CD8-positive, alpha-beta memory T cell (primary cell): Measurements from ENCODE around the gene ZBTB22. TPM values are rescaled to one million over a fixed set of nuclear protein-coding genes. Genes with fewer than 3 reads are reported as not detected.
"Not testable (repeated sequence)": the region's sequence is repeated elsewhere in the genome, so short reads cannot be mapped to it uniquely, and the experiment has no call there.

Source experiments
- CTCF ChIA-PET: fragments of 350-600 bp; sonication (Branson Sonifier 250); formaldehyde crosslinking; loops from one replicate; lab custom pipeline; 2021; ENCODE audit warnings: antibody characterized with exemption; lab: Charles Lee
- POLR2A ChIA-PET: fragments of 350-600 bp; sonication (Branson Sonifier 250); formaldehyde crosslinking; loops from one replicate; lab custom pipeline; 2021; ENCODE audit warnings: antibody characterized with exemption; lab: Charles Lee
- DNase-seq, 5 donors: peaks; one replicate each; pipeline versions ENCODE4 v3.0.0 to v3.0.0-alpha.2; 2020 to 2022; ENCODE audit warnings: mixed read lengths in 1 of 5
- H3K27ac ChIP-seq: one replicate; pipeline ENCODE4 v1.7.0; 2013; ENCODE audit warnings: low read depth, mild to moderate bottlenecking, low read length, moderate library complexity
- H3K27me3 ChIP-seq: 2 replicates; pipeline ENCODE4 v1.7.0; 2013; ENCODE audit warnings: low read length, mild to moderate bottlenecking; ENCODE audit not compliant: insufficient read depth, poor library complexity, severe bottlenecking
- H3K36me3 ChIP-seq: 2 replicates; pipeline ENCODE4 v1.7.0; 2013; ENCODE audit warnings: mild to moderate bottlenecking, low read length, moderate library complexity; ENCODE audit not compliant: insufficient read depth
- H3K4me1 ChIP-seq: 2 replicates; pipeline ENCODE4 v1.7.0; 2013; ENCODE audit warnings: mild to moderate bottlenecking, low read length, moderate library complexity; ENCODE audit not compliant: insufficient read depth
- H3K4me3 ChIP-seq: 2 replicates; pipeline ENCODE4 v1.7.0; 2013; ENCODE audit warnings: mild to moderate bottlenecking, low read length
- H3K9me3 ChIP-seq: 2 replicates; pipeline ENCODE4 v1.7.0; 2013; ENCODE audit warnings: mild to moderate bottlenecking, low read length
- H3K27ac Mint-ChIP-seq, 8 donors: one replicate each; pipeline ENCODE4 v1.8.0; 2020 to 2021; ENCODE audit warnings: mixed read lengths in 8 of 8, mild to moderate bottlenecking in 6 of 8, inconsistent platforms in 3 of 8, moderate library complexity in 3 of 8
- H3K27me3 Mint-ChIP-seq, 2 donors: one replicate each; pipeline ENCODE4 v1.8.0; 2020 to 2021; ENCODE audit warnings: mixed read lengths in 2 of 2, mild to moderate bottlenecking in 1 of 2, moderate library complexity in 1 of 2
- H3K36me3 Mint-ChIP-seq, 3 donors: one replicate each; pipeline ENCODE4 v1.8.0; 2020 to 2021; ENCODE audit warnings: mixed read lengths in 3 of 3, inconsistent platforms in 1 of 3, mild to moderate bottlenecking in 1 of 3
- H3K4me1 Mint-ChIP-seq, 3 donors: one replicate each; pipeline ENCODE4 v1.8.0; 2020 to 2021; ENCODE audit warnings: mixed read lengths in 3 of 3, inconsistent platforms in 1 of 3, mild to moderate bottlenecking in 1 of 3
- H3K4me3 Mint-ChIP-seq, 7 donors: one replicate each; pipeline ENCODE4 v1.8.0; 2020 to 2021; ENCODE audit warnings: mixed read lengths in 7 of 7, mild to moderate bottlenecking in 6 of 7, moderate library complexity in 4 of 7, inconsistent platforms in 2 of 7
- H3K9me3 Mint-ChIP-seq, 5 donors: one replicate each; pipeline ENCODE4 v1.8.0; 2020 to 2022; ENCODE audit warnings: mixed read lengths in 5 of 5, mild to moderate bottlenecking in 3 of 5, moderate library complexity in 2 of 5, inconsistent platforms in 1 of 5
- polyA plus RNA-seq: library from polyadenylated mRNA; unstranded; fragments of 300-500 nt; fragmentation: Illumina TruSeq; gene quantifications from one replicate; pipeline ENCODE4 v1.2.3, GENCODE V29; 2021
- total RNA-seq, 2 experiments: library from RNA; stranded (reverse); gene quantifications; one replicate each; pipeline ENCODE4 v1.2.3, GENCODE V29; 2021

The ZBTB22 gene
- total RNA-seq (1 to 10 TPM; 6.9 to 7.8 TPM), polyA plus RNA-seq (12.7 TPM)

GRCh38 chr6:33317669-33318425 is at the start of gene ZBTB22:
TSS of gene ZBTB22 (minus strand) at chr6:33317744. CDS start at chr6:33316916, 828 bp downstream.
- Mint-ChIP-seq H3K4me3 (peak within 1 kb of the TSS; percentile 94 to 100 (median 100)), H3K36me3 (peaks cover 13 to 66% (median 15%) of the 10 kb centered on the region in 3 donors), H3K27ac (peak within 1 kb of the TSS; percentile 95 to 99 (median 98)), H3K4me1 (peaks cover 71 to 84% (median 71%) of the 10 kb centered on the region in 3 donors), H3K9me3 (no peaks in the 10 kb centered on the region), H3K27me3 (peaks cover 0 to 3% of the 10 kb centered on the region in 2 donors)
- Histone ChIP-seq H3K36me3 (peaks cover 38% of the 10 kb centered on the region), H3K9me3 (no peaks in the 10 kb centered on the region), H3K27ac (peak within 1 kb of the TSS; percentile 72), H3K4me3 (peak within 1 kb of the TSS; percentile 100), H3K4me1 (peaks cover 66% of the 10 kb centered on the region), H3K27me3 (no peaks in the 10 kb centered on the region)
- ChIA-PET POLR2A (interaction anchor here (0.6 to 2.9 kb wide), 18 partner anchors 18 to 1825 kb away, joined by 3 to 75 read pairs (median 4); partner anchors contain the start of genes B3GALT4, CUTA, ITPR3 and PFDN6), CTCF (interaction anchor here (0.8 to 4.4 kb wide), 12 partner anchors 9 to 111 kb away, joined by 3 to 52 read pairs (median 4); partner anchors contain the start of genes RGL2, RPS18 and VPS52)
- DNase-seq: peak; percentile 94 to 97 (median 96)

- Mint-ChIP-seq H3K4me3 (no peak overlapping the region), H3K4me1 (no peaks in the 10 kb centered on the region), H3K27me3 (peaks cover 0 to 1% of the 10 kb centered on the region in 2 donors), H3K36me3 (no peaks in the 10 kb centered on the region), H3K27ac (peak overlapping the region in 1 of 8 donors; percentile 4), H3K9me3 (no peaks in the 10 kb centered on the region)
- POLR2A ChIA-PET: interaction anchor here (0.7 kb wide), 1 partner anchor 14 kb away, joined by 11 read pairs; no protein-coding TSS in a partner anchor
- H3K27me3 ChIP-seq: no peaks in the 10 kb centered on the region
- no peak overlapping the region for H3K4me3 ChIP-seq
- no peaks in the 10 kb centered on the region for H3K4me1 ChIP-seq
- no peak for DNase-seq
- no peaks in the 10 kb centered on the region for H3K36me3 ChIP-seq
- CTCF ChIA-PET: no interaction called here
- H3K9me3 ChIP-seq: no peaks in the 10 kb centered on the region
- H3K27ac ChIP-seq: no peak overlapping the region
Measured at GRCh38 chr6:33367009-33367714, 49.6 kb upstream of the ZBTB22 start.

- H3K4me3 ChIP-seq, H3K4me1 Mint-ChIP-seq, H3K9me3 Mint-ChIP-seq, H3K9me3 ChIP-seq, H3K27ac Mint-ChIP-seq, DNase-seq, CTCF ChIA-PET, H3K4me3 Mint-ChIP-seq, H3K4me1 ChIP-seq, H3K36me3 ChIP-seq, H3K36me3 Mint-ChIP-seq, H3K27me3 ChIP-seq, H3K27me3 Mint-ChIP-seq, POLR2A ChIA-PET: not testable (repeated sequence)
- peak overlapping the region; percentile 54 for H3K27ac ChIP-seq
Measured at GRCh38 chr6:33365206-33365971, 47.8 kb upstream of the ZBTB22 start.

- H3K9me3 Mint-ChIP-seq, H3K9me3 ChIP-seq, POLR2A ChIA-PET, H3K27me3 Mint-ChIP-seq, H3K4me3 ChIP-seq, H3K4me1 Mint-ChIP-seq, H3K27me3 ChIP-seq, H3K4me1 ChIP-seq, H3K36me3 ChIP-seq, H3K36me3 Mint-ChIP-seq, H3K27ac Mint-ChIP-seq, H3K4me3 Mint-ChIP-seq, DNase-seq: not testable (repeated sequence)
- CTCF ChIA-PET: interaction anchor here (1.0 kb wide), 2 partner anchors 10 to 53 kb away, joined by 3 read pairs; no protein-coding TSS in a partner anchor
- peak overlapping the region; percentile 54 for H3K27ac ChIP-seq
Measured at GRCh38 chr6:33364475-33365205, 47.1 kb upstream of the ZBTB22 start.

GRCh38 chr6:33363486-33363885 is 45.9 kb upstream of the ZBTB22 start:
- H3K27me3 Mint-ChIP-seq, H3K36me3 ChIP-seq, POLR2A ChIA-PET, H3K27ac ChIP-seq, H3K4me3 Mint-ChIP-seq, H3K9me3 ChIP-seq, H3K4me1 ChIP-seq, DNase-seq, H3K27me3 ChIP-seq, H3K9me3 Mint-ChIP-seq, H3K4me3 ChIP-seq, H3K27ac Mint-ChIP-seq, H3K4me1 Mint-ChIP-seq, H3K36me3 Mint-ChIP-seq: not testable (repeated sequence)
- CTCF ChIA-PET: interaction anchor here (1.0 kb wide), 1 partner anchor 11 kb away, joined by 3 read pairs; no protein-coding TSS in a partner anchor

- H3K9me3 ChIP-seq: no peaks in the 10 kb centered on the region
- H3K27ac Mint-ChIP-seq: no peak overlapping the region
- no peak overlapping the region for H3K4me3 Mint-ChIP-seq
- no peaks in the 10 kb centered on the region for H3K4me1 Mint-ChIP-seq
- ChIA-PET POLR2A (no interaction called here), CTCF (interaction anchor here (1.0 kb wide), 1 partner anchor 60 kb away, joined by 3 read pairs; no protein-coding TSS in a partner anchor)
- H3K27me3 ChIP-seq: no peaks in the 10 kb centered on the region
- H3K27ac ChIP-seq: no peak overlapping the region
- no peaks in the 10 kb centered on the region for H3K36me3 ChIP-seq
- H3K36me3 Mint-ChIP-seq: no peaks in the 10 kb centered on the region
- no peaks in the 10 kb centered on the region for H3K4me1 ChIP-seq
- H3K9me3 Mint-ChIP-seq: no peaks in the 10 kb centered on the region
- H3K4me3 ChIP-seq: no peak overlapping the region
- DNase-seq: no peak
- no peaks in the 10 kb centered on the region for H3K27me3 Mint-ChIP-seq
Measured at GRCh38 chr6:33359331-33359730, 41.8 kb upstream of the ZBTB22 start.

- H3K4me3 Mint-ChIP-seq, H3K9me3 Mint-ChIP-seq, H3K27me3 Mint-ChIP-seq, H3K9me3 ChIP-seq, H3K27me3 ChIP-seq, H3K4me1 ChIP-seq, H3K36me3 Mint-ChIP-seq, H3K27ac ChIP-seq, H3K4me1 Mint-ChIP-seq, H3K36me3 ChIP-seq, H3K27ac Mint-ChIP-seq, H3K4me3 ChIP-seq, DNase-seq, POLR2A ChIA-PET, CTCF ChIA-PET: not testable (repeated sequence)
Measured at GRCh38 chr6:33357160-33357871, 39.8 kb upstream of the ZBTB22 start.
